Gastrocnemius medialis (tissue), 4 donors: ENCODE data around the gene LYPD6B. TPM values are rescaled to one million over a fixed set of nuclear protein-coding genes. Genes with fewer than 3 reads are reported as not detected.

Source experiments
- ATAC-seq, 2 donors: fragments of 150-250 bp; one replicate each; pipeline ENCODE4 v1.9.1; 2016
- DNase-seq, 2 donors: peaks; one replicate each; pipeline ENCODE4 v3.0.0-alpha.2; 2019
- H3K27ac ChIP-seq, 4 donors: fragments of 200-600 bp; sonication (generic); 1 replicate in 1 of 4; 2 replicates in 3 of 4; pipeline ENCODE4 v1.5.1; 2016 to 2018; ENCODE audit warnings: mild to moderate bottlenecking in 2 of 4, moderate library complexity in 1 of 4
- H3K27me3 ChIP-seq, 3 donors: fragments of 200-600 bp; sonication (generic) in 2 of 3; 1 replicate in 1 of 3; 2 replicates in 2 of 3; pipeline versions ENCODE4 v1.5.1 to v1.6.0; 2016 to 2019; ENCODE audit warnings: mild to moderate bottlenecking in 1 of 3, moderate library complexity in 1 of 3
- H3K36me3 ChIP-seq, 2 donors: fragments of 200-600 bp; sonication (generic) in 1 of 2; one replicate each; pipeline ENCODE4 v1.5.1; 2017 to 2018
- H3K4me1 ChIP-seq, 2 donors: fragments of 200-600 bp; sonication (generic) in 1 of 2; one replicate each; pipeline ENCODE4 v1.5.1; 2016 to 2017; ENCODE audit warnings: mild to moderate bottlenecking in 2 of 2
- H3K4me3 ChIP-seq, 4 donors: fragments of 200-600 bp; sonication (generic) in 3 of 4; 1 replicate in 1 of 4; 2 replicates in 3 of 4; pipeline ENCODE4 v1.5.1; 2016 to 2019; ENCODE audit warnings: mild to moderate bottlenecking in 2 of 4
- H3K9me3 ChIP-seq, 3 donors: fragments of 200-600 bp; sonication (generic) in 2 of 3; 1 replicate in 1 of 3; 2 replicates in 2 of 3; pipeline ENCODE4 v1.5.1; 2016 to 2019
- POLR2A ChIP-seq, 2 donors: fragments of 450-650 bp; IDR thresholded peaks; one replicate each; pipeline ENCODE4 v1.6.1; 2017; ENCODE audit warnings: antibody characterized with exemption in 2 of 2, mild to moderate bottlenecking in 2 of 2, moderate library complexity in 2 of 2
- in situ Hi-C, 4 donors: fragments of 200-750 bp; cut with MboI; loops; one replicate each; pipeline versions ENCODE4 v1.15.0 to v1.8.0; 2017; ENCODE audit warnings: low sequenced_read_pairs in 4 of 4
- intact Hi-C: fragments of 100-400 bp; cut with DNase I; formaldehyde crosslinking; loops from one replicate; pipeline ENCODE4 v1.15.1; 2023; ENCODE audit warnings: low total_unique reads
- total RNA-seq, 4 donors: library from RNA; depleted of rRNA; stranded (reverse); fragments of >200 nt; gene quantifications; one replicate each; pipeline versions ENCODE4 v1.1.0 to v1.2.3, GENCODE V29; 2016
- TF ChIP-seq, protein P1 (sequence below), 5 experiments: fragments of 450-650 bp in 3 of 5; fragments of 200-600 bp in 2 of 5; sonication (generic) in 2 of 5; IDR thresholded peaks in 4 of 5; conservative IDR thresholded peaks in 1 of 5; 1 replicate in 4 of 5; 2 replicates in 1 of 5; pipeline ENCODE4 v1.5.1; 2016 to 2019; ENCODE audit warnings: antibody characterized with exemption in 5 of 5, mild to moderate bottlenecking in 3 of 5, moderate library complexity in 3 of 5

LYPD6B gene
- total RNA-seq, 4 donors from 2014 or later = not detected

DNA sequence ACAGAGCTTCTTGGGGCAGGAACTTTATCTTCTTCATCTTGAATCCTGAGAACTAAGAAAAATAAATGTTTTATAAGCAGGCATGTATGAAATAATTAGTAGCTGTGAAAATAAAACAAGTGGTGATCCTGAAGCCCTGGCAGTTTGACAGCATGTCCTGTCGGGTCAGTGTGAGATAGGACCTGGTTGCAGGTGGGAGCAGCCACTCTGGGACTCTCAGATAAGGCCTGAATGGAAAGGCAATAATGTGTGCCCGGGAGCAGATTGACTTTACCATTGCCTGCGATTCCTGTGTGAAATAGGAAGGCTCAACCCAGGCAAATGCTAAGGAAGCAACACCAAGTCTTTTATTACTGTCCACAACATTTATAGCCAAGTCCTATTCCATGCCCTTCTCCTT, 132.4 kb downstream of the LYPD6B start:
- Histone ChIP-seq H3K4me1 (no peaks in the 10 kb centered on the region), H3K4me3 (no peak overlapping the region), H3K9me3 (no peaks in the 10 kb centered on the region), H3K36me3 (no peaks in the 10 kb centered on the region), H3K27ac (no peak overlapping the region), H3K27me3 (no peaks in the 10 kb centered on the region)
- ATAC-seq (no peak), DNase-seq (no peak)
- in situ Hi-C loops (no loop called here), intact Hi-C loops (no loop called here)
- TF ChIP-seq, protein P1, sequence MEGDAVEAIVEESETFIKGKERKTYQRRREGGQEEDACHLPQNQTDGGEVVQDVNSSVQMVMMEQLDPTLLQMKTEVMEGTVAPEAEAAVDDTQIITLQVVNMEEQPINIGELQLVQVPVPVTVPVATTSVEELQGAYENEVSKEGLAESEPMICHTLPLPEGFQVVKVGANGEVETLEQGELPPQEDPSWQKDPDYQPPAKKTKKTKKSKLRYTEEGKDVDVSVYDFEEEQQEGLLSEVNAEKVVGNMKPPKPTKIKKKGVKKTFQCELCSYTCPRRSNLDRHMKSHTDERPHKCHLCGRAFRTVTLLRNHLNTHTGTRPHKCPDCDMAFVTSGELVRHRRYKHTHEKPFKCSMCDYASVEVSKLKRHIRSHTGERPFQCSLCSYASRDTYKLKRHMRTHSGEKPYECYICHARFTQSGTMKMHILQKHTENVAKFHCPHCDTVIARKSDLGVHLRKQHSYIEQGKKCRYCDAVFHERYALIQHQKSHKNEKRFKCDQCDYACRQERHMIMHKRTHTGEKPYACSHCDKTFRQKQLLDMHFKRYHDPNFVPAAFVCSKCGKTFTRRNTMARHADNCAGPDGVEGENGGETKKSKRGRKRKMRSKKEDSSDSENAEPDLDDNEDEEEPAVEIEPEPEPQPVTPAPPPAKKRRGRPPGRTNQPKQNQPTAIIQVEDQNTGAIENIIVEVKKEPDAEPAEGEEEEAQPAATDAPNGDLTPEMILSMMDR (IDR thresholded peaks at IDR 0.05 in 4 of 5, conservative IDR thresholded peaks at IDR 0.05 in 1 of 5) = no peak
- TF ChIP-seq POLR2A (IDR thresholded peaks at IDR 0.05) = no peak

- intact Hi-C loops (no loop called here), in situ Hi-C loops (no loop called here)
- no peak overlapping the region for H3K4me3 ChIP-seq
- no peak overlapping the region for H3K27ac ChIP-seq
- no peak for DNase-seq
- H3K36me3 ChIP-seq = no peaks in the 10 kb centered on the region
- H3K27me3 ChIP-seq = no peaks in the 10 kb centered on the region
- ATAC-seq = no peak
- TF ChIP-seq POLR2A (IDR thresholded peaks at IDR 0.05) = no peak
- TF ChIP-seq, protein P1 (IDR thresholded peaks at IDR 0.05 in 4 of 5, conservative IDR thresholded peaks at IDR 0.05 in 1 of 5) = no peak
- H3K9me3 ChIP-seq = no peaks in the 10 kb centered on the region
- no peaks in the 10 kb centered on the region for H3K4me1 ChIP-seq
Observed at GRCh38 chr2:149173220-149173619, 134.7 kb downstream of the LYPD6B start.

- H3K36me3 ChIP-seq = no peaks in the 10 kb centered on the region
- intact Hi-C loops (no loop called here), in situ Hi-C loops (no loop called here)
- H3K27me3 ChIP-seq = no peaks in the 10 kb centered on the region
- no peak overlapping the region for H3K27ac ChIP-seq
- no peak for DNase-seq
- no peak overlapping the region for H3K4me3 ChIP-seq
- no peak for ATAC-seq
- H3K4me1 ChIP-seq = no peaks in the 10 kb centered on the region
- no peak for TF ChIP-seq POLR2A (IDR thresholded peaks at IDR 0.05)
- TF ChIP-seq, protein P1 (IDR thresholded peaks at IDR 0.05 in 4 of 5, conservative IDR thresholded peaks at IDR 0.05 in 1 of 5) = no peak
- H3K9me3 ChIP-seq = no peaks in the 10 kb centered on the region
Observed at GRCh38 chr2:149175956-149176355, 137.5 kb downstream of the LYPD6B start.

- Histone ChIP-seq H3K4me1 (no peaks in the 10 kb centered on the region), H3K27me3 (no peaks in the 10 kb centered on the region), H3K27ac (no peak overlapping the region), H3K4me3 (no peak overlapping the region), H3K9me3 (no peaks in the 10 kb centered on the region), H3K36me3 (no peaks in the 10 kb centered on the region)
- DNase-seq (no peak), ATAC-seq (no peak)
- intact Hi-C loops (no loop called here), in situ Hi-C loops (no loop called here)
- TF ChIP-seq POLR2A (IDR thresholded peaks at IDR 0.05) = no peak
- TF ChIP-seq, protein P1 (IDR thresholded peaks at IDR 0.05 in 4 of 5, conservative IDR thresholded peaks at IDR 0.05 in 1 of 5) = no peak
Observed at GRCh38 chr2:149178612-149179011, 140.1 kb downstream of the LYPD6B start.

DNA sequence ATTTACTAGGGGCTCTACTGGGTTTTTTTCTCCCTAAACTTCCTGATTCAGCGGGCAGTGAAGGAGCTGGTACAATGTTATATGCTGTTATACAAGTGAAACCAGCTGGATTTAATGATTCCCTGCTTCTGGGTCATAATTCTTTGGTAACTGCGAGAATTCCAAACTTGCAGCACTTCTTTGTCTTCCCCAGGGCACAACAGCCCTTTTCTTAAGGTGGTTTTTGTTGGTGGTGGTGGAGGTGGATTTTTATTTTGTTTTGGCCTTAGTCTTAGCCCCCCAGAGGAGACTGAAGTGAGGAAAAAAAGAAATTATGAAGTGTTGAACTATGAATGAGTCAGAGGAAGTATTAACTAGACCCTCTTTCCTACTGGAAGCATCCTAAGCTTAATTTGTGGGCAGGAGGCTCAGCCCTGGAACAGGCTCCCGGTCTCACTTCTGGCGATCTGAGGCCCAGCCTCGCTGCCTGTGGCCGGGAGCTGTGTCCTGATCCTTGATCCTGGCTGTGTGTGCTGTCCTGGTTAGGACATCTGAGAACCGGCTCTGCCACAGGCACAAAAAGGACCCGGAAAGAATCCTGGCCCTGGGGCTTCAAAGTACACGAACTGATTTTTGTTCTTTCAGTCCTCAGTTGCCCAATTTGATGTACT, 141.9 kb downstream of the LYPD6B start:
- intact Hi-C loops = no loop called here
- TF ChIP-seq, protein P1 (IDR thresholded peaks at IDR 0.05 in 4 of 5, conservative IDR thresholded peaks at IDR 0.05 in 1 of 5) = no peak
- no peak for TF ChIP-seq POLR2A (IDR thresholded peaks at IDR 0.05)
- H3K36me3 ChIP-seq = no peaks in the 10 kb centered on the region
- H3K9me3 ChIP-seq = no peaks in the 10 kb centered on the region
- DNase-seq = no peak
- no peaks in the 10 kb centered on the region for H3K4me1 ChIP-seq
- in situ Hi-C loops = no loop called here
- no peak overlapping the region for H3K27ac ChIP-seq
- no peak for ATAC-seq
- H3K27me3 ChIP-seq = no peaks in the 10 kb centered on the region
- H3K4me3 ChIP-seq = no peak overlapping the region
